PC-9 (cell line): ENCODE measurements around the gene GRM7. TPM values are rescaled to one million over a fixed set of nuclear protein-coding genes. Genes with fewer than 3 reads are reported as not detected.

ENCODE experiments used
- BruUV-seq: library from RNA; stranded (reverse); fragments of 400-500 nt; replicated peaks from 2 replicates; lab custom pipeline; 2021; lab: Mats Ljungman, UMichigan
- CTCF ChIA-PET: fragments of 300-600 bp; sonication (Branson Sonifier 250); formaldehyde crosslinking; loops from one replicate; lab custom pipeline; 2022; ENCODE audit warnings: antibody characterized with exemption; lab: Charles Lee
- POLR2A ChIA-PET: fragments of 300-600 bp; sonication (Branson Sonifier 250); formaldehyde crosslinking; loops from one replicate; lab custom pipeline; 2022; ENCODE audit warnings: antibody characterized with exemption; ENCODE audit not compliant: unreplicated experiment; lab: Charles Lee
- DNase-seq, 2 experiments: peaks; one replicate each; pipeline versions ENCODE4 v3.0.0 to v3.0.0-alpha.2; 2015 to 2022; ENCODE audit warnings: mixed read lengths in 1 of 2
- H2AFZ ChIP-seq: fragments of 200-600 bp; sonication (generic); 2 replicates; pipeline ENCODE4 v1.8.1; 2017; ENCODE audit warnings: antibody characterized with exemption
- H3F3A ChIP-seq: fragments of 200-600 bp; sonication (generic); 2 replicates; pipeline ENCODE4 v1.8.1; 2017; ENCODE audit warnings: antibody characterized with exemption, mild to moderate bottlenecking, low read depth; ENCODE audit not compliant: insufficient read depth
- H3K27ac ChIP-seq: fragments of 200-600 bp; sonication (generic); 2 replicates; pipeline ENCODE4 v1.6.1; 2016; ENCODE audit warnings: mixed run types
- H3K27me3 ChIP-seq: fragments of 200-600 bp; sonication (generic); 2 replicates; pipeline ENCODE4 v1.6.1; 2016; ENCODE audit warnings: low read depth, mixed run types; ENCODE audit not compliant: insufficient read depth
- H3K36me3 ChIP-seq: fragments of 200-600 bp; sonication (generic); 2 replicates; pipeline ENCODE4 v1.6.1; 2016; ENCODE audit warnings: low read depth, mixed run types
- H3K4me1 ChIP-seq: fragments of 200-600 bp; sonication (generic); replicated peaks from 2 replicates; pipeline ENCODE4 v1.6.1; 2016; ENCODE audit warnings: mixed run types; ENCODE audit not compliant: insufficient read depth
- H3K4me2 ChIP-seq: fragments of 200-600 bp; sonication (generic); 2 replicates; pipeline ENCODE4 v1.6.1; 2017; ENCODE audit warnings: mixed run types
- H3K4me3 ChIP-seq: fragments of 200-600 bp; sonication (generic); 2 replicates; pipeline ENCODE4 v1.6.1; 2016; ENCODE audit warnings: mixed run types
- H3K79me2 ChIP-seq: fragments of 200-600 bp; sonication (generic); 2 replicates; pipeline ENCODE4 v1.6.1; 2017; ENCODE audit warnings: low read depth, mixed run types
- H3K9me2 ChIP-seq: fragments of 200-600 bp; sonication (generic); 2 replicates; pipeline ENCODE4 v1.8.1; 2017; ENCODE audit warnings: mild to moderate bottlenecking; ENCODE audit not compliant: insufficient read depth
- H3K9me3 ChIP-seq: fragments of 200-600 bp; sonication (generic); 2 replicates; pipeline ENCODE4 v1.8.1; 2016; ENCODE audit warnings: low read depth; ENCODE audit not compliant: insufficient read depth
- H4K20me1 ChIP-seq: fragments of 200-600 bp; sonication (generic); 2 replicates; pipeline ENCODE4 v1.8.1; 2017; ENCODE audit not compliant: insufficient read depth
- EZH2 ChIP-seq: fragments of 200-600 bp; sonication (generic); IDR thresholded peaks from 2 replicates; pipeline ENCODE4 v1.8.0; 2017; ENCODE audit warnings: antibody characterized with exemption, low read depth
- intact Hi-C: fragments of 100-400 bp; cut with micrococcal nuclease; formaldehyde crosslinking; loops from one replicate; pipeline ENCODE4 v1.10.0; 2022; ENCODE audit not compliant: unreplicated experiment
- total RNA-seq: library from RNA; stranded (reverse); gene quantifications from 2 replicates; pipeline ENCODE4 v1.2.3, GENCODE V29; 2021
- TF ChIP-seq, protein P1 (sequence below): fragments of 200-600 bp; sonication (generic); conservative IDR thresholded peaks from 2 replicates; pipeline ENCODE4 v1.6.1; 2017; ENCODE audit warnings: mixed run types, antibody characterized with exemption, mild to moderate bottlenecking, moderate library complexity

GRM7 gene
- total RNA-seq, 1 experiment from 2014 or later = not detected

- 0 out of 2 replicates have a peak, but pooled peaks cover 4% of the 10 kb centered on the region for H3K27me3 ChIP-seq
- no peak overlapping the region for H2AFZ ChIP-seq
- H4K20me1 ChIP-seq = no peaks in the 10 kb centered on the region
- intact Hi-C loops = no loop called here
- ChIA-PET CTCF (no interaction called here), POLR2A (interaction anchor here (0.6 kb wide), 1 partner anchor 1810 kb away, joined by 7 read pairs; the partner anchor contains the start of gene SRGAP3)
- no peak overlapping the region for H3K27ac ChIP-seq
- no peaks in the 10 kb centered on the region for H3K9me2 ChIP-seq
- TF ChIP-seq, protein P1, sequence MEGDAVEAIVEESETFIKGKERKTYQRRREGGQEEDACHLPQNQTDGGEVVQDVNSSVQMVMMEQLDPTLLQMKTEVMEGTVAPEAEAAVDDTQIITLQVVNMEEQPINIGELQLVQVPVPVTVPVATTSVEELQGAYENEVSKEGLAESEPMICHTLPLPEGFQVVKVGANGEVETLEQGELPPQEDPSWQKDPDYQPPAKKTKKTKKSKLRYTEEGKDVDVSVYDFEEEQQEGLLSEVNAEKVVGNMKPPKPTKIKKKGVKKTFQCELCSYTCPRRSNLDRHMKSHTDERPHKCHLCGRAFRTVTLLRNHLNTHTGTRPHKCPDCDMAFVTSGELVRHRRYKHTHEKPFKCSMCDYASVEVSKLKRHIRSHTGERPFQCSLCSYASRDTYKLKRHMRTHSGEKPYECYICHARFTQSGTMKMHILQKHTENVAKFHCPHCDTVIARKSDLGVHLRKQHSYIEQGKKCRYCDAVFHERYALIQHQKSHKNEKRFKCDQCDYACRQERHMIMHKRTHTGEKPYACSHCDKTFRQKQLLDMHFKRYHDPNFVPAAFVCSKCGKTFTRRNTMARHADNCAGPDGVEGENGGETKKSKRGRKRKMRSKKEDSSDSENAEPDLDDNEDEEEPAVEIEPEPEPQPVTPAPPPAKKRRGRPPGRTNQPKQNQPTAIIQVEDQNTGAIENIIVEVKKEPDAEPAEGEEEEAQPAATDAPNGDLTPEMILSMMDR = no peak
- TF ChIP-seq EZH2 = no peak
- H3K4me2 ChIP-seq = no peak overlapping the region
- DNase-seq = no peak
- H3K9me3 ChIP-seq = no peaks in the 10 kb centered on the region
- no peaks in the 10 kb centered on the region for H3K36me3 ChIP-seq
- H3F3A ChIP-seq = no peaks in the 10 kb centered on the region
- no peaks in the 10 kb centered on the region for H3K4me1 ChIP-seq
- H3K4me3 ChIP-seq = no peak overlapping the region
- BruUV-seq = no TSS peak
- H3K79me2 ChIP-seq = no peaks in the 10 kb centered on the region
Measured at GRCh38 chr3:7439101-7439680, 578.3 kb downstream of the GRM7 start.

DNA sequence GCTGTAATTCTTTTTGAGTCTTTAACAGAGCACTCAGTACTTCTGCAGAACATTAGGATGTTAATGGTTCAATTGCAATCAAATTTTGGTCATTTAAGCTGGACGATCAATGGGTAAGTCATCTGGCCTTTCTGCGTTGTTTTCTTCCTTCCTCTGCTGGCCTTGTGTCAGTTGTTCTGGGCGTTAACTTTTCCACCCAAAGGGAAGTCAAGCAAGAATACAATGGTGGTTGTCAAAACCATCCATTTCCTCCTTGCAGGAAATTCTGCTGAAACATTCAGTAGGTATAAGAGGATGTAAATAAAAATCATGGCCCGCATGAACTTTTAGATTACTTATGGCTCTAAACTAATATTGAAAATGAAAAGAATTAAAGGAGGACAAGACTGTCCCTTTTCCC is 584.0 kb downstream of the GRM7 start:
- ChIA-PET POLR2A (no interaction called here), CTCF (no interaction called here)
- H3K4me3 ChIP-seq = no peak overlapping the region
- H3K27me3 ChIP-seq = no peaks in the 10 kb centered on the region
- no peaks in the 10 kb centered on the region for H3K36me3 ChIP-seq
- no peak overlapping the region for H2AFZ ChIP-seq
- no peak overlapping the region for H3K27ac ChIP-seq
- no peaks in the 10 kb centered on the region for H3K79me2 ChIP-seq
- intact Hi-C loops = no loop called here
- H3K4me2 ChIP-seq = no peak overlapping the region
- no peak for TF ChIP-seq EZH2
- TF ChIP-seq, protein P1 = no peak
- no peak for DNase-seq
- H3K9me3 ChIP-seq = no peaks in the 10 kb centered on the region
- H3F3A ChIP-seq = no peaks in the 10 kb centered on the region
- no peaks in the 10 kb centered on the region for H3K4me1 ChIP-seq
- peaks cover 3% of the 10 kb centered on the region; the same call in 1 of the 2 replicates for H3K9me2 ChIP-seq
- no TSS peak for BruUV-seq
- H4K20me1 ChIP-seq = no peaks in the 10 kb centered on the region

GRCh38 chr3:7445331-7445730 is 584.4 kb downstream of the GRM7 start:
- no peaks in the 10 kb centered on the region for H4K20me1 ChIP-seq
- H2AFZ ChIP-seq = no peak overlapping the region
- no peak for DNase-seq
- H3K27ac ChIP-seq = no peak overlapping the region
- POLR2A ChIA-PET = no interaction called here
- TF ChIP-seq EZH2 = no peak
- no TSS peak for BruUV-seq
- H3K4me2 ChIP-seq = no peak overlapping the region
- no peaks in the 10 kb centered on the region for H3K27me3 ChIP-seq
- CTCF ChIA-PET = no interaction called here
- H3K9me3 ChIP-seq = no peaks in the 10 kb centered on the region
- intact Hi-C loops = no loop called here
- no peaks in the 10 kb centered on the region for H3F3A ChIP-seq
- peaks cover 3% of the 10 kb centered on the region for H3K9me2 ChIP-seq
- H3K4me3 ChIP-seq = no peak overlapping the region
- H3K4me1 ChIP-seq = no peaks in the 10 kb centered on the region
- H3K79me2 ChIP-seq = no peaks in the 10 kb centered on the region
- no peaks in the 10 kb centered on the region for H3K36me3 ChIP-seq
